PC-3 (cell line): Measurements from ENCODE around the gene CNTN1. TPM values are rescaled to one million over a fixed set of nuclear protein-coding genes. Genes with fewer than 3 reads are reported as not detected.

Experiments used
- ATAC-seq: fragments of 200-7000 bp; cut with Tn5 transposase; 2 replicates; pipeline ENCODE4 v1.9.1; 2020; ENCODE audit warnings: mild to moderate bottlenecking, moderate library complexity
- BruUV-seq: library from RNA; stranded (reverse); fragments of 400-500 nt; replicated peaks from 2 replicates; lab custom pipeline; 2021; lab: Mats Ljungman, UMichigan
- CTCF ChIA-PET: fragments of 300-600 bp; sonication (Branson Sonifier 250); formaldehyde crosslinking; loops from one replicate; lab custom pipeline; 2022; ENCODE audit warnings: antibody characterized with exemption; lab: Charles Lee
- POLR2A ChIA-PET: fragments of 300-600 bp; sonication (Branson Sonifier 250); formaldehyde crosslinking; loops from one replicate; lab custom pipeline; 2022; ENCODE audit warnings: antibody characterized with exemption; ENCODE audit not compliant: unreplicated experiment; lab: Charles Lee
- DNase-seq: peaks from one replicate; pipeline ENCODE4 v3.0.0-alpha.2; 2015
- H2AFZ ChIP-seq: fragments of 300-600 bp; sonication (generic); 2 replicates; pipeline ENCODE4 v1.6.0; 2016; ENCODE audit warnings: antibody characterized with exemption, low read length
- H3F3A ChIP-seq: fragments of 300-600 bp; sonication (generic); one replicate; pipeline ENCODE4 v1.6.0; 2017; ENCODE audit warnings: antibody characterized with exemption, low read length, control low read depth, mild to moderate bottlenecking; ENCODE audit not compliant: unreplicated experiment
- H3K27ac ChIP-seq: fragments of 300-600 bp; sonication (generic); 2 replicates; pipeline ENCODE4 v1.5.1; 2016; ENCODE audit warnings: mild to moderate bottlenecking, low read length
- H3K27me3 ChIP-seq: fragments of 300-600 bp; sonication (generic); 2 replicates; pipeline ENCODE4 v1.6.1; 2016; ENCODE audit warnings: low read length, mixed read lengths
- H3K36me3 ChIP-seq: fragments of 300-600 bp; sonication (generic); 2 replicates; pipeline ENCODE4 v1.6.1; 2016; ENCODE audit warnings: low read depth, mixed run types, low read length, mixed read lengths
- H3K4me1 ChIP-seq: fragments of 300-600 bp; sonication (generic); 2 replicates; pipeline ENCODE4 v1.5.1; 2016; ENCODE audit warnings: low read length; ENCODE audit not compliant: insufficient read depth
- H3K4me2 ChIP-seq: fragments of 300-600 bp; sonication (generic); 2 replicates; pipeline ENCODE4 v1.6.0; 2016; ENCODE audit warnings: low read length
- H3K4me3 ChIP-seq: fragments of 300-600 bp; sonication (generic); 2 replicates; pipeline ENCODE4 v1.5.1; 2016; ENCODE audit warnings: mild to moderate bottlenecking, low read length, mixed read lengths
- H3K79me2 ChIP-seq: fragments of 300-600 bp; sonication (generic); 2 replicates; pipeline ENCODE4 v1.6.1; 2017; ENCODE audit warnings: low read length, mixed read lengths
- H3K9ac ChIP-seq: fragments of 300-600 bp; sonication (generic); 2 replicates; pipeline ENCODE4 v1.6.0; 2016; ENCODE audit warnings: mild to moderate bottlenecking, low read length
- H3K9me2 ChIP-seq: fragments of 300-600 bp; sonication (generic); replicated peaks from 2 replicates; pipeline ENCODE4 v1.6.1; 2016; ENCODE audit warnings: mixed run types, low read length, mixed read lengths
- H3K9me3 ChIP-seq: fragments of 300-600 bp; sonication (generic); 2 replicates; pipeline ENCODE4 v1.6.1; 2016; ENCODE audit warnings: low read length, mixed read lengths
- H4K20me1 ChIP-seq: fragments of 300-600 bp; sonication (generic); 2 replicates; pipeline ENCODE4 v1.6.1; 2016; ENCODE audit warnings: low read length, mixed read lengths
- EZH2 ChIP-seq: fragments of 300-600 bp; sonication (generic); IDR thresholded peaks from one replicate; pipeline ENCODE4 v1.6.1; 2017; ENCODE audit warnings: antibody characterized with exemption, mild to moderate bottlenecking, low read length; ENCODE audit not compliant: unreplicated experiment
- EZH2phosphoT487 ChIP-seq: fragments of 300-600 bp; sonication (generic); IDR thresholded peaks from 2 replicates; pipeline ENCODE4 v1.6.1; 2018; ENCODE audit warnings: mild to moderate bottlenecking, antibody characterized with exemption, low read length, borderline replicate concordance
- intact Hi-C: fragments of 100-400 bp; cut with micrococcal nuclease; formaldehyde crosslinking; loops from 2 replicates; pipeline ENCODE4 v1.9.0; 2023
- total RNA-seq: library from RNA; depleted of rRNA; stranded (reverse); fragments of >200 nt; gene quantifications from 2 replicates; pipeline ENCODE4 v1.2.3, GENCODE V29; 2014
- TF ChIP-seq, protein P1 (sequence below): fragments of 300-600 bp; sonication (generic); conservative IDR thresholded peaks from 2 replicates; pipeline ENCODE4 v1.5.1; 2017; ENCODE audit warnings: antibody characterized with exemption, low read depth, mild to moderate bottlenecking, low read length

CNTN1 gene
- total RNA-seq, 1 experiment from 2014 or later: not detected

DNA sequence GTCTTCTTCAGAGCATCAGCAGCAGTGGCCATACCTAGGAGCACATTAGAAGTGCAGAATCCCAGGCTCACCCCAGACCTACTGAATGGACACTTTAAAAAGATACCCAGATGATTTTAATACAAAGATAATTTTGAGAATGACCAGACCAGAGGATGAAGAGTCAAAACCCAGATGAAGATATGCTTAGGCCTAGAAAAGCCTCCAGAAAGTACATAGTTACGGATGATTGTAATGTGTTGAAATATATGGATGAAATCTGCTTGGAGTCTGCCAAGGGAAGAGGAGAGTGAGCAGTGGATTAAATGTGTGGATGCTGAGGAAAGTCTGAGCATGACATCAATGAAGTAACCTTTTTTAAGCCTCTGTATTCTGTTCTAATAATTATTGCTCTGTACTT, 245.7 kb downstream of the CNTN1 start:
- Histone ChIP-seq H3K27me3 (peaks cover 24% of the 10 kb centered on the region), H3K36me3 (no peaks in the 10 kb centered on the region), H3F3A (no peaks in the 10 kb centered on the region), H3K4me2 (no peak overlapping the region), H3K27ac (no peak overlapping the region), H4K20me1 (no peaks in the 10 kb centered on the region), H3K9ac (no peak overlapping the region), H3K79me2 (no peaks in the 10 kb centered on the region), H2AFZ (no peak overlapping the region), H3K4me1 (no peaks in the 10 kb centered on the region), H3K9me3 (no peaks in the 10 kb centered on the region), H3K4me3 (no peak overlapping the region), H3K9me2 (no peaks in the 10 kb centered on the region)
- ChIA-PET POLR2A (no interaction called here), CTCF (no interaction called here)
- intact Hi-C loops: no loop called here
- no peak for DNase-seq
- no peak for TF ChIP-seq EZH2phosphoT487
- TF ChIP-seq, protein P1, sequence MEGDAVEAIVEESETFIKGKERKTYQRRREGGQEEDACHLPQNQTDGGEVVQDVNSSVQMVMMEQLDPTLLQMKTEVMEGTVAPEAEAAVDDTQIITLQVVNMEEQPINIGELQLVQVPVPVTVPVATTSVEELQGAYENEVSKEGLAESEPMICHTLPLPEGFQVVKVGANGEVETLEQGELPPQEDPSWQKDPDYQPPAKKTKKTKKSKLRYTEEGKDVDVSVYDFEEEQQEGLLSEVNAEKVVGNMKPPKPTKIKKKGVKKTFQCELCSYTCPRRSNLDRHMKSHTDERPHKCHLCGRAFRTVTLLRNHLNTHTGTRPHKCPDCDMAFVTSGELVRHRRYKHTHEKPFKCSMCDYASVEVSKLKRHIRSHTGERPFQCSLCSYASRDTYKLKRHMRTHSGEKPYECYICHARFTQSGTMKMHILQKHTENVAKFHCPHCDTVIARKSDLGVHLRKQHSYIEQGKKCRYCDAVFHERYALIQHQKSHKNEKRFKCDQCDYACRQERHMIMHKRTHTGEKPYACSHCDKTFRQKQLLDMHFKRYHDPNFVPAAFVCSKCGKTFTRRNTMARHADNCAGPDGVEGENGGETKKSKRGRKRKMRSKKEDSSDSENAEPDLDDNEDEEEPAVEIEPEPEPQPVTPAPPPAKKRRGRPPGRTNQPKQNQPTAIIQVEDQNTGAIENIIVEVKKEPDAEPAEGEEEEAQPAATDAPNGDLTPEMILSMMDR: no peak
- TF ChIP-seq EZH2: no peak
- ATAC-seq: no peak
- no TSS peak for BruUV-seq

DNA sequence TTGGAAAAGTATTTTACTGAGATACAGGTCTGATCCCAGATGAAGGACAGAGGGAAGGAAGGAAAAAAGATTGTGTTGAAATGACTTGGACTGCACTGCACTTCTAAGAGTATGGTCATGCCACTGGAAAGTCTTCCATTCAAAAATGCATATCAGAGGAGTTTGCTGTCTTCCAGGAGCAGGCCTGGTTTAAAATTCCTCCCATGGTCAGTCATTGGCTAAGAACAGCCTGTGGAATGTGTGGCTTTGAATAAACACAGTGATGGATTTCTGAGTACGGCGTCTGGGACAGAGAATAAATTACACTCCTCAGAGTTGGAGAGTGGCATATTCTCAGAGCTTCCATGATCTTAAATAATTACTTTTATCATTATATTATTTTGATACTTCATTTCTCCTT, 250.1 kb downstream of the CNTN1 start:
- CTCF ChIA-PET: no interaction called here
- Histone ChIP-seq H3K27me3 (peaks cover 24% of the 10 kb centered on the region), H3F3A (no peaks in the 10 kb centered on the region), H3K79me2 (no peaks in the 10 kb centered on the region), H3K9me3 (no peaks in the 10 kb centered on the region), H3K4me3 (no peak overlapping the region), H4K20me1 (no peaks in the 10 kb centered on the region), H3K4me2 (no peak overlapping the region), H3K9ac (no peak overlapping the region), H2AFZ (no peak overlapping the region), H3K9me2 (no peaks in the 10 kb centered on the region), H3K4me1 (no peaks in the 10 kb centered on the region), H3K36me3 (peaks cover 2% of the 10 kb centered on the region; the same call in 1 of the 2 replicates), H3K27ac (no peak overlapping the region)
- TF ChIP-seq EZH2: no peak
- POLR2A ChIA-PET: no interaction called here
- no peak for DNase-seq
- intact Hi-C loops: no loop called here
- no peak for ATAC-seq
- BruUV-seq: no TSS peak

DNA sequence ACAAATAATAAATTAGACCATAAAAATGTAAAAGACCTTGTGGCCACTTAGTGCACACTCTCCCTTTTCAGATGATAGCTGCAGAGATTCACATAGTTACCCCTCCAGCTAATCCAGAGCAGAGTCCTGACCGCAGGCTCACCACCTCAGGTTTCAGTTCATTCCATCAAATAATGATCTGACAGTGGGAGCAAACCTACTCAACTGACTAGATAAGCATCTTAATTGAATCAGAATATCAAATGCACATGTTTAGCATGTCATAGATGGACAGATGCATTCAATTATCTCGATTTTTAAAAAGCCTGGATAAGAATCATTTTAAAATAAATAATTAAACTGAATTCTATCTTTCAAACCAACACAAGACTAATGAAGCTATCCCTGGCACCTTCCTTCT, 253.5 kb downstream of the CNTN1 start:
- H2AFZ ChIP-seq: no peak overlapping the region
- no peak overlapping the region for H3K4me2 ChIP-seq
- DNase-seq (no peak), ATAC-seq (no peak)
- H3K9me2 ChIP-seq: no peaks in the 10 kb centered on the region
- intact Hi-C loops: loop anchor here (1.0 to 5.0 kb wide), 2 partner anchors 317 to 1079 kb away; no protein-coding TSS in a partner anchor
- no peak overlapping the region for H3K27ac ChIP-seq
- H3K36me3 ChIP-seq: peaks cover 2% of the 10 kb centered on the region; the same call in 1 of the 2 replicates
- CTCF ChIA-PET: interaction anchor here (0.6 kb wide), 1 partner anchor 399 kb away, joined by 3 read pairs; no protein-coding TSS in a partner anchor
- BruUV-seq: no TSS peak
- no peaks in the 10 kb centered on the region for H4K20me1 ChIP-seq
- H3K79me2 ChIP-seq: no peaks in the 10 kb centered on the region
- TF ChIP-seq EZH2 (no peak), EZH2phosphoT487 (no peak)
- TF ChIP-seq, protein P1: no peak
- H3K9ac ChIP-seq: no peak overlapping the region
- POLR2A ChIA-PET: no interaction called here
- H3F3A ChIP-seq: no peaks in the 10 kb centered on the region
- peaks cover 7% of the 10 kb centered on the region; the same call in 1 of the 2 replicates for H3K27me3 ChIP-seq
- H3K4me1 ChIP-seq: no peaks in the 10 kb centered on the region
- H3K9me3 ChIP-seq: no peaks in the 10 kb centered on the region
- no peak overlapping the region for H3K4me3 ChIP-seq
